A549 (cell line): ENCODE results near the gene GPLD1. TPM values are rescaled to one million over a fixed set of nuclear protein-coding genes. Genes with fewer than 3 reads are reported as not detected.

Experiments
- ATAC-seq, 2 experiments: fragments of 200-7000 bp in 1 of 2; fragments of >200 bp in 1 of 2; cut with Nextera tagmentation in 1 of 2; cut with Tn5 transposase in 1 of 2; 3 replicates each; pipeline versions ENCODE4 v1.8.0 to v1.9.1; 2018 to 2020; ENCODE audit warnings: mild to moderate bottlenecking in 1 of 2, moderate library complexity in 1 of 2
- CTCF ChIA-PET: fragments of 300-600 bp; sonication (Branson Sonifier 250); formaldehyde crosslinking; extraction: SDS; loops from one replicate; lab custom pipeline; 2021; ENCODE audit warnings: antibody characterized with exemption, inconsistent platforms; lab: Yijun Ruan, JAX
- POLR2A ChIA-PET: fragments of 350-600 bp; formaldehyde crosslinking; extraction: SDS; loops from one replicate; lab custom pipeline; 2021; ENCODE audit warnings: antibody characterized with exemption, inconsistent platforms; lab: Yijun Ruan, JAX
- DNase-seq, 2 experiments: peaks; one replicate each; pipeline versions ENCODE4 v3.0.0 to v3.0.0-alpha.2; 2011 to 2016; ENCODE audit warnings: low read depth in 1 of 2, low spot score in 1 of 2
- FAIRE-seq: peaks from 2 replicates; lab custom pipeline; 2011; peaks lifted over from hg19 to GRCh38; lab: Jason Lieb, UNC
- H3K27ac ChIP-seq, 2 experiments: fragments of >200 bp; sonication (Bioruptor Twin); formaldehyde crosslinking; 3 replicates each; pipeline ENCODE4 v1.5.1; 2016 to 2017
- H3K4me1 ChIP-seq: fragments of >200 bp; sonication (Bioruptor Twin); formaldehyde crosslinking; 3 replicates; pipeline ENCODE4 v1.6.1; 2016
- H3K4me2 ChIP-seq: fragments of >200 bp; sonication (Bioruptor Twin); formaldehyde crosslinking; 3 replicates; pipeline ENCODE4 v1.6.1; 2016
- H3K4me3 ChIP-seq: fragments of >200 bp; sonication (Bioruptor Twin); formaldehyde crosslinking; 3 replicates; pipeline ENCODE4 v1.5.1; 2016
- H3K9me3 ChIP-seq: fragments of >200 bp; sonication (Bioruptor Twin); formaldehyde crosslinking; 3 replicates; pipeline ENCODE4 v1.6.1; 2016
- CBX8 ChIP-seq: fragments of 200-600 bp; sonication (generic); IDR thresholded peaks from 2 replicates; pipeline ENCODE4 v1.6.1; 2016
- CEBPB ChIP-seq, 2 experiments: fragments of >200 bp in 1 of 2; sonication (Bioruptor Twin) in 1 of 2; formaldehyde crosslinking in 1 of 2; IDR thresholded peaks; 2 replicates each; pipeline ENCODE4 v1.6.1; 2012 to 2016
- FOSB ChIP-seq: fragments of 250-450 bp; sonication (Bioruptor Pico); IDR thresholded peaks from 2 replicates; pipeline ENCODE4 v1.5.0; 2020; ENCODE audit warnings: mild to moderate bottlenecking, moderate library complexity
- FOXS1 ChIP-seq: fragments of 250-450 bp; sonication (Bioruptor Pico); IDR thresholded peaks from 2 replicates; pipeline ENCODE4 v1.5.0; 2020; ENCODE audit warnings: mild to moderate bottlenecking, moderate library complexity
- HDAC2 ChIP-seq: fragments of 200-600 bp; sonication (generic); IDR thresholded peaks from 2 replicates; pipeline ENCODE4 v1.6.1; 2016
- HOXB5 ChIP-seq: fragments of 250-450 bp; sonication (Bioruptor Pico); IDR thresholded peaks from 2 replicates; pipeline ENCODE4 v1.5.0; 2020; ENCODE audit warnings: mild to moderate bottlenecking, moderate library complexity
- NFE2L2 ChIP-seq: fragments of 150-350 bp; conservative IDR thresholded peaks from 2 replicates; pipeline ENCODE4 v1.6.1; 2014; ENCODE audit warnings: low read length
- NPAS2 ChIP-seq: fragments of 250-450 bp; sonication (Bioruptor Pico); IDR thresholded peaks from 2 replicates; pipeline ENCODE4 v1.8.0; 2022; ENCODE audit warnings: mild to moderate bottlenecking, moderate library complexity, borderline replicate concordance
- RAD21 ChIP-seq, 2 experiments: fragments of >200 bp in 1 of 2; sonication (Bioruptor Twin) in 1 of 2; formaldehyde crosslinking in 1 of 2; IDR thresholded peaks in 1 of 2; conservative IDR thresholded peaks in 1 of 2; 2 replicates in 1 of 2; 3 replicates in 1 of 2; pipeline ENCODE4 v1.6.1; 2012 to 2018; ENCODE audit warnings: inconsistent platforms in 1 of 2
- RARB ChIP-seq: fragments of 250-450 bp; sonication (Bioruptor Pico); IDR thresholded peaks from 2 replicates; pipeline ENCODE4 v1.8.0; 2021; ENCODE audit warnings: mild to moderate bottlenecking, moderate library complexity
- RCOR1 ChIP-seq: fragments of 150-350 bp; IDR thresholded peaks from 2 replicates; pipeline ENCODE4 v1.6.1; 2014; ENCODE audit warnings: antibody characterized with exemption, low read length, low read depth
- WGBS: methylation state at CpG from one replicate; pipeline ENCODE4 v1.1.6; 2017; ENCODE audit errors: missing lambda C conversion rate; 5-methylcytosine and 5-hydroxymethylcytosine counted together
- polyA plus RNA-seq, 4 experiments: library from polyadenylated mRNA; depleted of rRNA in 3 of 4; stranded (reverse); fragments of >200 nt; fragmentation: RNase III in 1 of 4; extraction: RNeasy Plus Mini Kit Qiagen cat#74134 plus additional on column Dnase treatment in 1 of 4; gene quantifications; 2 replicates in 3 of 4; 3 replicates in 1 of 4; pipeline ENCODE4 v1.2.3, GENCODE V29; 2011 to 2017
- TF ChIP-seq, protein P1 (sequence below): fragments of 250-450 bp; sonication (Bioruptor Pico); IDR thresholded peaks from 2 replicates; pipeline ENCODE4 v1.5.0; 2021; ENCODE audit warnings: mild to moderate bottlenecking, moderate library complexity, borderline replicate concordance
- TF ChIP-seq, protein P2 (sequence below): fragments of >200 bp; sonication (Bioruptor Twin); formaldehyde crosslinking; IDR thresholded peaks from 2 replicates; pipeline ENCODE4 v1.6.1; 2016
- TF ChIP-seq, protein P3 (sequence below): fragments of 450-650 bp; IDR thresholded peaks from 2 replicates; pipeline ENCODE4 v1.6.1; 2014; ENCODE audit warnings: antibody characterized with exemption
- TF ChIP-seq, protein P4 (sequence below): fragments of 200-600 bp; sonication (generic); IDR thresholded peaks from 2 replicates; pipeline ENCODE4 v1.6.1; 2016; ENCODE audit warnings: antibody characterized with exemption, mild to moderate bottlenecking, moderate library complexity
- TF ChIP-seq, protein P5 (sequence below): IDR thresholded peaks from 2 replicates; pipeline ENCODE4 v1.6.1; 2012

The GPLD1 gene
- polyA plus RNA-seq, 2 of the 4 experiments (the other 2 are of a cell fraction), result 1.3 to 2.6 TPM

DNA sequence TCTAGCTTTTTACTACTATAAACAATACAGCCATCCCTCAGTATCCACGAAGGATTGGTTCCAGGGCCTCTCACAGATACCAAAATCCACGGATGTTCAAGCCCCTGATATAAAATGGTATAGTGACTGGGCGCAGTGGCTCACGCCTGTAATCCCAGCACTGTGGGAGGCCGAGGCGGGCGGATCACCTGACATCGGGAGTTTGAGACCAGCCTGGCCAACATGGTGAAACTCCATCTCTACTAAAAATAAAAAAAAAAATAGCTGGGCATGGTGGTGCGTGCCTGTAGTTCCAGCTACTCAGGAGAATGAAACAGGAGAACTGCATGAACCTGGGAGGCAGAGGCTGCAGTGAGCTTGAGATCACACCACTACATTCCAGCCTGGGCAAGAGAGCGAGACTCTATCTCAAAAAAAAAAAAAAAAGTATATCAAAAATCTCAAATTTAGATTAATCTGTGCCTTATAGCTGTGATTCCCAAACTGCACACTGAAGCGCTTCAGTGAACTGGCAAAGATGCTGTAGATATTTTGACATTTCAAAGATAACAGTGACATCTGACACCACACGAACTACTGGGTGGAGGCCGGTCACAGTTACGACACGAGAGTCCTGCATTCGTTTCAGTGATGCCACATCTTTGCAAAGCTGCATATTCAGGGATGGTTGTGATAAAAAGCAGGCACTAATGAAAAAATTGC, 48.3 kb downstream of the GPLD1 start:
- no peak for FAIRE-seq
- H3K27ac ChIP-seq, result no peak overlapping the region
- no peaks in the 10 kb centered on the region for H3K4me1 ChIP-seq
- CTCF ChIA-PET, result no interaction called here
- no peak for ATAC-seq
- no peak overlapping the region for H3K4me2 ChIP-seq
- POLR2A ChIA-PET, result no interaction called here
- 86% methylated on average over 16 of the region's 16 CpGs for WGBS
- no peak for DNase-seq
- no peak overlapping the region for H3K4me3 ChIP-seq
- no peaks in the 10 kb centered on the region for H3K9me3 ChIP-seq
- TF ChIP-seq NFE2L2 (no peak), CEBPB (IDR thresholded peaks at IDR 0.05) (no peak), FOXS1 (CRISPR knock-in tag) (no peak), NPAS2 (CRISPR knock-in tag) (no peak), CBX8 (no peak), RAD21 (conservative IDR thresholded peaks at IDR 0.05 in 1 of 2, IDR thresholded peaks at IDR 0.05 in 1 of 2) (no peak)
- TF ChIP-seq, protein P1, sequence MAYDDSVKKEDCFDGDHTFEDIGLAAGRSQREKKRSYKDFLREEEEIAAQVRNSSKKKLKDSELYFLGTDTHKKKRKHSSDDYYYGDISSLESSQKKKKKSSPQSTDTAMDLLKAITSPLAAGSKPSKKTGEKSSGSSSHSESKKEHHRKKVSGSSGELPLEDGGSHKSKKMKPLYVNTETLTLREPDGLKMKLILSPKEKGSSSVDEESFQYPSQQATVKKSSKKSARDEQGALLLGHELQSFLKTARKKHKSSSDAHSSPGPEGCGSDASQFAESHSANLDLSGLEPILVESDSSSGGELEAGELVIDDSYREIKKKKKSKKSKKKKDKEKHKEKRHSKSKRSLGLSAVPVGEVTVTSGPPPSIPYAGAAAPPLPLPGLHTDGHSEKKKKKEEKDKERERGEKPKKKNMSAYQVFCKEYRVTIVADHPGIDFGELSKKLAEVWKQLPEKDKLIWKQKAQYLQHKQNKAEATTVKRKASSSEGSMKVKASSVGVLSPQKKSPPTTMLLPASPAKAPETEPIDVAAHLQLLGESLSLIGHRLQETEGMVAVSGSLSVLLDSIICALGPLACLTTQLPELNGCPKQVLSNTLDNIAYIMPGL (CRISPR knock-in tag), result no peak
- TF ChIP-seq, protein P2, sequence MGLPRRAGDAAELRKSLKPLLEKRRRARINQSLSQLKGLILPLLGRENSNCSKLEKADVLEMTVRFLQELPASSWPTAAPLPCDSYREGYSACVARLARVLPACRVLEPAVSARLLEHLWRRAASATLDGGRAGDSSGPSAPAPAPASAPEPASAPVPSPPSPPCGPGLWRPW, result no peak
- TF ChIP-seq, protein P3, sequence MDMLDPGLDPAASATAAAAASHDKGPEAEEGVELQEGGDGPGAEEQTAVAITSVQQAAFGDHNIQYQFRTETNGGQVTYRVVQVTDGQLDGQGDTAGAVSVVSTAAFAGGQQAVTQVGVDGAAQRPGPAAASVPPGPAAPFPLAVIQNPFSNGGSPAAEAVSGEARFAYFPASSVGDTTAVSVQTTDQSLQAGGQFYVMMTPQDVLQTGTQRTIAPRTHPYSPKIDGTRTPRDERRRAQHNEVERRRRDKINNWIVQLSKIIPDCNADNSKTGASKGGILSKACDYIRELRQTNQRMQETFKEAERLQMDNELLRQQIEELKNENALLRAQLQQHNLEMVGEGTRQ, result no peak

DNA sequence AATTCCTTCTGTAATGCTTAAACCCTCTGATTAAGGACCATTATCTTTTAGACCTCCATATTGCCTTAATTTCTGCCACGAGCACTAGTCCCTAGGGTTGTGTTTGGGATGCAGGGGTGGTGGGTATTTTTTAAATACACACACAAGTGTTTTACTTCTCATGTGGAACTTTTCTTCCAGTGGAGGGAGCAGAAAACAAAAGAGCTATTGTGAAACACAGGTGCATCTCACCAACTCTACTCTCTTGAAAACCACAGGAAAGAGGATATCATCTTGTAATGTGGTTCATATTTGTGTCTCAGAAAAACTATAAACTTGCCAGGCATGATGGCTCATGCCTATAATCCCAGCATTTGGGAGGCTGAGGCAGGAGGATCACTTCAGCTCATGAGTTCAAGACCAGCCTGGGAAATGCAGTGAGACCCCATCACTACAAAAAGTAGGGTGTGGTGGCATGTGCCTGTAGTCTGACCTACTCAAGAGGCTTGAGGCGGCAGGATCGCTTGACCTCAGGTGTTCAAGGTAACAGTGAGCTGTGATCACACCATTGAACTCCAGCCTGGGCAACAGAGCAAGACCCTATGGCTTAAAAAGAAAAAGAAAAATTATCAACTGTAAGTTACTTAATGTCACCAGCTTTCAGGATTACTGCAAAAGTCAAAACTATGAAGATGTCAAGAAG, 49.4 kb downstream of the GPLD1 start:
- whole genome bisulfite sequencing, result 97% methylated on average over 3 of the region's 3 CpGs
- POLR2A ChIA-PET, result no interaction called here
- no peaks in the 10 kb centered on the region for H3K9me3 ChIP-seq
- DNase-seq (no peak), FAIRE-seq (no peak), ATAC-seq (no peak)
- H3K27ac ChIP-seq, result no peak overlapping the region
- CTCF ChIA-PET, result no interaction called here
- H3K4me3 ChIP-seq, result no peak overlapping the region
- no peaks in the 10 kb centered on the region for H3K4me1 ChIP-seq
- H3K4me2 ChIP-seq, result no peak overlapping the region
- TF ChIP-seq, protein P4, sequence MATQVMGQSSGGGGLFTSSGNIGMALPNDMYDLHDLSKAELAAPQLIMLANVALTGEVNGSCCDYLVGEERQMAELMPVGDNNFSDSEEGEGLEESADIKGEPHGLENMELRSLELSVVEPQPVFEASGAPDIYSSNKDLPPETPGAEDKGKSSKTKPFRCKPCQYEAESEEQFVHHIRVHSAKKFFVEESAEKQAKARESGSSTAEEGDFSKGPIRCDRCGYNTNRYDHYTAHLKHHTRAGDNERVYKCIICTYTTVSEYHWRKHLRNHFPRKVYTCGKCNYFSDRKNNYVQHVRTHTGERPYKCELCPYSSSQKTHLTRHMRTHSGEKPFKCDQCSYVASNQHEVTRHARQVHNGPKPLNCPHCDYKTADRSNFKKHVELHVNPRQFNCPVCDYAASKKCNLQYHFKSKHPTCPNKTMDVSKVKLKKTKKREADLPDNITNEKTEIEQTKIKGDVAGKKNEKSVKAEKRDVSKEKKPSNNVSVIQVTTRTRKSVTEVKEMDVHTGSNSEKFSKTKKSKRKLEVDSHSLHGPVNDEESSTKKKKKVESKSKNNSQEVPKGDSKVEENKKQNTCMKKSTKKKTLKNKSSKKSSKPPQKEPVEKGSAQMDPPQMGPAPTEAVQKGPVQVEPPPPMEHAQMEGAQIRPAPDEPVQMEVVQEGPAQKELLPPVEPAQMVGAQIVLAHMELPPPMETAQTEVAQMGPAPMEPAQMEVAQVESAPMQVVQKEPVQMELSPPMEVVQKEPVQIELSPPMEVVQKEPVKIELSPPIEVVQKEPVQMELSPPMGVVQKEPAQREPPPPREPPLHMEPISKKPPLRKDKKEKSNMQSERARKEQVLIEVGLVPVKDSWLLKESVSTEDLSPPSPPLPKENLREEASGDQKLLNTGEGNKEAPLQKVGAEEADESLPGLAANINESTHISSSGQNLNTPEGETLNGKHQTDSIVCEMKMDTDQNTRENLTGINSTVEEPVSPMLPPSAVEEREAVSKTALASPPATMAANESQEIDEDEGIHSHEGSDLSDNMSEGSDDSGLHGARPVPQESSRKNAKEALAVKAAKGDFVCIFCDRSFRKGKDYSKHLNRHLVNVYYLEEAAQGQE, result no peak
- TF ChIP-seq HOXB5 (CRISPR knock-in tag) (no peak), RCOR1 (no peak), FOSB (CRISPR knock-in tag) (no peak), NPAS2 (CRISPR knock-in tag) (no peak), RARB (CRISPR knock-in tag) (no peak), HDAC2 (no peak)
- TF ChIP-seq, protein P3, result no peak
- TF ChIP-seq, protein P5, sequence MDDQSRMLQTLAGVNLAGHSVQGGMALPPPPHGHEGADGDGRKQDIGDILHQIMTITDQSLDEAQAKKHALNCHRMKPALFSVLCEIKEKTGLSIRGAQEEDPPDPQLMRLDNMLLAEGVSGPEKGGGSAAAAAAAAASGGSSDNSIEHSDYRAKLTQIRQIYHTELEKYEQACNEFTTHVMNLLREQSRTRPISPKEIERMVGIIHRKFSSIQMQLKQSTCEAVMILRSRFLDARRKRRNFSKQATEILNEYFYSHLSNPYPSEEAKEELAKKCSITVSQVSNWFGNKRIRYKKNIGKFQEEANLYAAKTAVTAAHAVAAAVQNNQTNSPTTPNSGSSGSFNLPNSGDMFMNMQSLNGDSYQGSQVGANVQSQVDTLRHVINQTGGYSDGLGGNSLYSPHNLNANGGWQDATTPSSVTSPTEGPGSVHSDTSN, result no peak
